Measurements from ENCODE around the gene SPAG9.

Gene SPAG9

GRCh38 chr17:50944054-50944901, 176.4 kb downstream of the SPAG9 start (continued):
- TF ChIP-seq ZSCAN16 (tag by site-specific recombination; IDR thresholded peaks at IDR 0.05) (0 out of 2 replicates have a peak, but pooled peaks have one; percentile 14), ZNF362 (tag by site-specific recombination; IDR thresholded peaks at IDR 0.05) (no peak), ZNF664 (tag by site-specific recombination; IDR thresholded peaks at IDR 0.05) (no peak), ZNF248 (tag by site-specific recombination; IDR thresholded peaks at IDR 0.05) (no peak), FEZF1 (tag by site-specific recombination; IDR thresholded peaks at IDR 0.05) (peak; percentile 20; the same call in 1 of the 2 replicates), ZNF23 (tag by site-specific recombination; IDR thresholded peaks at IDR 0.05; ENCODE audit: borderline replicate concordance) (no peak), ZNF223 (tag by site-specific recombination; IDR thresholded peaks at IDR 0.05) (no peak), GLIS2 (tag by site-specific recombination; IDR thresholded peaks at IDR 0.05) (peak; percentile 51), EGR2 (tag by site-specific recombination; IDR thresholded peaks at IDR 0.05; ENCODE audit: low read depth) (peak; percentile 74), ZNF623 (tag by site-specific recombination; IDR thresholded peaks at IDR 0.05) (no peak), ZNF585B (tag by site-specific recombination; IDR thresholded peaks at IDR 0.05) (no peak), ZNF266 (tag by site-specific recombination; IDR thresholded peaks at IDR 0.05; ENCODE audit: low read depth) (no peak), ZBTB17 (tag by site-specific recombination; IDR thresholded peaks at IDR 0.05) (0 out of 2 replicates have a peak, but pooled peaks have one; percentile 9), ZNF280D (tag by site-specific recombination; IDR thresholded peaks at IDR 0.05) (no peak), ZNF311 (tag by site-specific recombination; IDR thresholded peaks at IDR 0.05; ENCODE audit: borderline replicate concordance) (no peak), ZBTB49 (tag by site-specific recombination; IDR thresholded peaks at IDR 0.05; ENCODE audit: low read depth) (no peak), ZNF785 (tag by site-specific recombination; IDR thresholded peaks at IDR 0.05) (no peak), ZNF777 (tag by site-specific recombination; IDR thresholded peaks at IDR 0.05; ENCODE audit: borderline replicate concordance) (no peak), SP3 (tag by site-specific recombination; IDR thresholded peaks at IDR 0.05) (peak; percentile 44; the same call in 1 of the 2 replicates), ZNF114 (tag by site-specific recombination; IDR thresholded peaks at IDR 0.05) (no peak), ZNF549 (tag by site-specific recombination; IDR thresholded peaks at IDR 0.05) (no peak), ZNF558 (tag by site-specific recombination; IDR thresholded peaks at IDR 0.05) (no peak), ZBTB21 (tag by site-specific recombination; IDR thresholded peaks at IDR 0.05) (no peak), TCF7L2 (IDR thresholded peaks at IDR 0.05; ENCODE audit: borderline replicate concordance, low read depth, low read length) (peak; percentile 62; the same call in 1 of the 2 replicates), ZNF202 (tag by site-specific recombination; IDR thresholded peaks at IDR 0.05; ENCODE audit: borderline replicate concordance) (no peak), SCRT1 (tag by site-specific recombination; IDR thresholded peaks at IDR 0.05; ENCODE audit: borderline replicate concordance) (no peak), ZNF707 (tag by site-specific recombination; IDR thresholded peaks at IDR 0.05) (no peak)
- TF ChIP-seq, protein P1, sequence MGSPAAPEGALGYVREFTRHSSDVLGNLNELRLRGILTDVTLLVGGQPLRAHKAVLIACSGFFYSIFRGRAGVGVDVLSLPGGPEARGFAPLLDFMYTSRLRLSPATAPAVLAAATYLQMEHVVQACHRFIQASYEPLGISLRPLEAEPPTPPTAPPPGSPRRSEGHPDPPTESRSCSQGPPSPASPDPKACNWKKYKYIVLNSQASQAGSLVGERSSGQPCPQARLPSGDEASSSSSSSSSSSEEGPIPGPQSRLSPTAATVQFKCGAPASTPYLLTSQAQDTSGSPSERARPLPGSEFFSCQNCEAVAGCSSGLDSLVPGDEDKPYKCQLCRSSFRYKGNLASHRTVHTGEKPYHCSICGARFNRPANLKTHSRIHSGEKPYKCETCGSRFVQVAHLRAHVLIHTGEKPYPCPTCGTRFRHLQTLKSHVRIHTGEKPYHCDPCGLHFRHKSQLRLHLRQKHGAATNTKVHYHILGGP (tag by site-specific recombination; IDR thresholded peaks at IDR 0.05), result no peak
- TF ChIP-seq, protein P2, sequence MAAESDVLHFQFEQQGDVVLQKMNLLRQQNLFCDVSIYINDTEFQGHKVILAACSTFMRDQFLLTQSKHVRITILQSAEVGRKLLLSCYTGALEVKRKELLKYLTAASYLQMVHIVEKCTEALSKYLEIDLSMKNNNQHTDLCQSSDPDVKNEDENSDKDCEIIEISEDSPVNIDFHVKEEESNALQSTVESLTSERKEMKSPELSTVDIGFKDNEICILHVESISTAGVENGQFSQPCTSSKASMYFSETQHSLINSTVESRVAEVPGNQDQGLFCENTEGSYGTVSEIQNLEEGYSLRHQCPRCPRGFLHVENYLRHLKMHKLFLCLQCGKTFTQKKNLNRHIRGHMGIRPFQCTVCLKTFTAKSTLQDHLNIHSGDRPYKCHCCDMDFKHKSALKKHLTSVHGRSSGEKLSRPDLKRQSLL (tag by site-specific recombination; IDR thresholded peaks at IDR 0.05), result no peak
- TF ChIP-seq, protein P3, sequence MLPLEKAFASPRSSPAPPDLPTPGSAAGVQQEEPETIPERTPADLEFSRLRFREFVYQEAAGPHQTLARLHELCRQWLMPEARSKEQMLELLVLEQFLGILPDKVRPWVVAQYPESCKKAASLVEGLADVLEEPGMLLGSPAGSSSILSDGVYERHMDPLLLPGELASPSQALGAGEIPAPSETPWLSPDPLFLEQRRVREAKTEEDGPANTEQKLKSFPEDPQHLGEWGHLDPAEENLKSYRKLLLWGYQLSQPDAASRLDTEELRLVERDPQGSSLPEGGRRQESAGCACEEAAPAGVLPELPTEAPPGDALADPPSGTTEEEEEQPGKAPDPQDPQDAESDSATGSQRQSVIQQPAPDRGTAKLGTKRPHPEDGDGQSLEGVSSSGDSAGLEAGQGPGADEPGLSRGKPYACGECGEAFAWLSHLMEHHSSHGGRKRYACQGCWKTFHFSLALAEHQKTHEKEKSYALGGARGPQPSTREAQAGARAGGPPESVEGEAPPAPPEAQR (tag by site-specific recombination; IDR thresholded peaks at IDR 0.05), result no peak
